HK-2 (cell line): ENCODE results near the gene CRKL.
"Not testable (repeated sequence)": the region's sequence is repeated elsewhere in the genome, so short reads cannot be mapped to it uniquely, and the experiment has no call there.

Experiments
- DNase-seq: peaks from one replicate; pipeline ENCODE4 v3.0.0-alpha.2; 2018; ENCODE audit not compliant: unreplicated experiment

Gene CRKL

GRCh38 chr22:20966883-20967696, 49.9 kb downstream of the CRKL start, which contains the start of gene AIFM3:
Gene AIFM3 (plus strand): TSS chr22:20967255. CDS start chr22:20967945, 690 bp downstream.
- no peak for DNase-seq

DNA sequence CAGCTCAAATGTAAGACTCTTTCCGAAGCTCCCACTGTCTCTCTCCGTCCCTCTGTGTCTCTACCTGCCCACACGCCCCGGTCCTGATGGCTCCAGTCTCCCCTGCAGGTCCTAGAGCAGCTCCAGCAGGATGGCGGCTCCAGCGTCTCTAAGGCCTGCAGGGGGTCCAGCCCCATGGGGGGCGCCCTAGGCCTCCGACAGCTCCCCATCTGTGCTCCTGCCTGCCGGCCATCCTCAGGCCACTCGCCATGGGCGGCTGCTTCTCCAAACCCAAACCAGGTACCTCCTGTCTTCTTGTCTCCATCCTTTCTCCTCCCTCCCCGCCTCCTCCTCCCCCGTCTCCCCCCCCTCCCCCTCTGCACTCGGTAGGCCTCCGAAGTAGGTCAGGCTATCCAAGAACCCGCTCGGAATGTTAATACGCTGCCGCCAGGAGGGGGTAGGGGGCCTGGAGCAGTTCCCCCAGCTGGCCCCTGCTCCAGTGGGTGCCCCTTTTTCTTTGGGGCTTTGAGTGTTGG, 50.5 kb downstream of the CRKL start:
- DNase-seq, result no peak

DNA sequence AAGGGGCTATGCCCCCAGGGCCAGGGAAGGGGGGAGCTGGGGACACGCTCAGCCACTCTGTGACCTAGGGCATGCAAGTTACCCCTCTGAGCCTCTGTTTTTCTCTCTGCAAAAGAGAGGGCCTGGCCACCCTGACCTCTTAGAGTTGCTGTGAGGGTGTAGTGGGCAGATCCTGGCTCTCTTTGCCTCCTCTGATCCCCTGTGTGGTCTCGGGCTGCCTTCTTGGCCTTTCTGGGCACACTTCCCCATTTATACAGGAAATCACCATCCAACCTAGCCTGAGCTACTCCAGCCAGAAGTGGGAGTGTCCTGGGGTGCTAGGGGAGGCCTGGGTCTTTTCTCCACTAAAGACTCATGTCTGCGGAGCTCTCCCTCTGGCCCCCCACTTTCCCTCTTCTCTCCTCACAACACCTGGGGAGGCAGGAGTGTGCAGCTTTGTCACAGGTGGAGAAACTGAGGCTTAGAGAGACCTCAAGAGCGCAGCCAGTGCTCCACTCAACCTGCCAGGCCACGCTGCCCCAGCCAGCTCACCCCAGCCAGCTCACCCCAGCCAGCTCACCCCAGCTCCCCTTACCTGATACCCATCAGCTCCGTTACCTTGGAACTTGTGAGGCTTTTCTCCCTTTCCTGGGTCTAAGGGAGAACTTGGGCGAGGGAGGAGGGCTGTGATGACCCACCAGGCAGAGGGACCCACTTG, 51.2 kb downstream of the CRKL start:
- DNase-seq, result no peak

GRCh38 chr22:20970939-20971657, 53.9 kb downstream of the CRKL start:
- DNase-seq, result no peak

- not testable (repeated sequence) for DNase-seq
Measured at GRCh38 chr22:20972014-20972694, 54.9 kb downstream of the CRKL start.

DNA sequence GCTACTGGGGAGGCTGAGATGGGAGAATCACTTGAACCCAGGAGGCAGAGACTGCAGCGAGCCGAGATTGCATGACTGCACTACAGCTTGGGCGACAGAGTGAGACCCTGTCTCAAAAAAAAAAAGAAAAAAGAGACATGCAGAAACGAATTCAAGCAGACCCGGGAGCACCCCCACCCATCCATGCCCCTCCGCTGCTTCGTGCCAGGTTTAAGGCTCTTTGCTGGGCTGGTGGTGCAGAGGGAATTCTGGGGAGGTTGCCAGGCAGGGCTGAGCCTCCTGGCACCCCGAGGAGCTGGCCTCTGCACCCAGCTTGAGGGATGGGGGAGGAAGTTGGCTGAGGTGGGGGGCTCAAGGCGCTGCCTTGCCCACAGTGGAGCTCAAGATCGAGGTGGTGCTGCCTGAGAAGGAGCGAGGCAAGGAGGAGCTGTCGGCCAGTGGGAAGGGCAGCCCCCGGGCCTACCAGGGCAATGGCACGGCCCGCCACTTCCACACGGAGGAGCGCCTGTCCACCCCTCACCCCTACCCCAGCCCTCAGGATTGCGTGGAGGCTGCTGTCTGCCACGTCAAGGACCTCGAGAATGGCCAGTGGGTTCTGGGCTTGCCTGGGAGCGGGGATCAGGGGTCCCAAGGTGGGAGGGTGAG, 55.8 kb downstream of the CRKL start:
- no peak for DNase-seq

DNA sequence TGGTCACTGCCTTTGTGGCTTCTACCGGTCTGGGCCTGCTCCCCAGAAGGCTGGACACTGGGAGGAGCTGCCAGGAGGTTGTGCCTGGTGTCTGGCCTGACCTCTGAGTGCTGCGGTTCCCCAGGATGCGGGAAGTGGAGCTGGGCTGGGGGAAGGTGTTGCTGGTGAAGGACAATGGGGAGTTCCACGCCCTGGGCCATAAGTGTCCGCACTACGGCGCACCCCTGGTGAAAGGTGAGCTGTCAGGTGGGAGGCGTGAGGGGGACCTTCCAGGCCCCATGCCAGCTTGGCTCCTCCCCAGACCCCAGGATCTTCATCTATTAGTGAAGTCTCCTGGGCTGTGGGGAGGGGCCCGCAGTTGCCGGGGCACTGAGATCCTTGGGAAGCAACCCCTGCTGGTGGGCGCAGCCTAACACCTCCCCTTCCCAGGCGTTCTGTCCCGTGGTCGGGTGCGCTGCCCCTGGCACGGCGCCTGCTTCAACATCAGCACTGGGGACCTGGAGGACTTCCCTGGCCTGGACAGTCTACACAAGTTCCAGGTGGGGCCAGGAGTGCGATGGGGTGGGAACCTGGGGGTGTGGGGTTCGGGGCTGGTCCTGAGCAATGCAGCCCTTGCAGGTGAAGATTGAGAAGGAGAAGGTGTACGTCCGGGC, 56.6 kb downstream of the CRKL start:
- DNase-seq, result no peak

DNA sequence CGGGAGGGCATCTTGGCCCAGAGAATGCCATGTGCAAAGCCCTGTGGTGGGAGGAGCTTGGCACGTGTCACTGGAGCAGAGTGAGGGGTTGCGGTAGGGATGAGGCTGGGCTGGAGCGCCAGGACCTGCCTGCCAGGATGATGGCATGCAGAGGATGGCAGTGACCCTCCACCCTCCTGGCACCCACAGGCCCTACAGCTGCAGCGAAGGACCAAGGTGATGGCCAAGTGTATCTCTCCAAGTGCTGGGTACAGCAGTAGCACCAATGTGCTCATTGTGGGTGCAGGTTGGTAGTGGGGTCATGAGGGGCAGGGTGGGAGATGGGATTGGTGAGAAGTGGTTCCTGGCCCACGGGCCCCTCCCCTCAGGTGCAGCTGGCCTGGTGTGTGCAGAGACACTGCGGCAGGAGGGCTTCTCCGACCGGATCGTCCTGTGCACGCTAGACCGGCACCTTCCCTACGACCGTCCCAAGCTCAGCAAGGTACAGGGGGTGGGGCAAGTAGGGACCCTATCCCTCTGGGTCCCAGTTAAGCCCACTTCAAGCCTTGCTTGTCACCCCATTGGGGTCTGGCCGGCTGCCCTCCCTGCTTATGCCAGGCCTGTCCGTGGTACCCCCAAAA, 57.2 kb downstream of the CRKL start:
- DNase-seq, result no peak

GRCh38 chr22:20975541-20976290, 58.5 kb downstream of the CRKL start:
- no peak for DNase-seq

- no peak for DNase-seq
Measured at GRCh38 chr22:20976291-20976877, 59.2 kb downstream of the CRKL start.

GRCh38 chr22:20977019-20977418, 59.8 kb downstream of the CRKL start:
- DNase-seq, result no peak

DNA sequence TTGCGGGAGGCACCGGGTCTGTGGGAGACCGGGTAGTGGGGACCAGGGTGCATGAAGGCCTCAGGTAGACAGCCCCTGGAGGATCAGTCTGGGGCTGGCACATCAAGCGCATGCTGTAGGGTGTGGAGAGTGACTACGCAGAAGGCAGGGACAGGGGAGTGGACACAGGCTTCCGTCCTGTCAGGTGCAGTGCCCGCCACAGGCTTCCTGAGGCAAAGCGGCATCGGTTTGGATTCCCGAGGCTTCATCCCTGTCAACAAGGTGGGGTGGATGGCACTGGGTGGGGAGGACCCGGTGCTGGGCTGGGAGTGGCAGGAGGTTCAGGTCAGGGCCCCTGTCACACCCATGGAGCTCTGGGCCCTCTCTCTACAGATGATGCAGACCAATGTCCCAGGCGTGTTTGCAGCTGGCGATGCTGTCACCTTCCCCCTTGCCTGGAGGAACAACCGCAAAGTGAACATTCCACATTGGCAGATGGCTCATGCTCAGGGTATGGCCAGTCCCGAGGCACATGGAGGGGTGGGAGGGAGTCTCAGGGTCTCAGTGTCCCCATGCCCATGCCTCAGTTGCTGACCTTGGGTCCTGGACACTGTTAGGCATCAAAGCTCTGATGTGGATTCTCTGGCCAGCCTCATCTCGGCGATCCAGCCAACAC, 60.4 kb downstream of the CRKL start:
- no peak for DNase-seq

DNA sequence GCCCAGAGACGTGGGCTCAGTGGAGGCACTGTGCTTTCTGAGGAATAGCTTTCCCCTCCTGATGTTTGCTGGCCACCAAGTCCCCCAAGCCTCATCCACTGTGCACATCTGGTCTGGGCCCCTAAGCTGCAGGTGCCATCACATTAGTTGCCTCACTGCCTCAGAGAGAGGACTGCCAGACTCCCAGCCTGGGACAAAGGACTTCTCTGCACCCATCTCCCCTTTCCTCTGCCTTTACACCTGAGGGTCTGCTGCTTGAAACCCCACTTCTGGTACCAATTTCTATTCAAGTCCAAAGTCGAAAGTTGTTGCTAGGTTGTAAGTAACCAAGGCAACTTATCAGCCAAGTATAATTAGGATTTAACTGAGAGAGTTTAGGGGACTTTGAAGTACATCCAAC, 61.2 kb downstream of the CRKL start:
- DNase-seq, result no peak

DNA sequence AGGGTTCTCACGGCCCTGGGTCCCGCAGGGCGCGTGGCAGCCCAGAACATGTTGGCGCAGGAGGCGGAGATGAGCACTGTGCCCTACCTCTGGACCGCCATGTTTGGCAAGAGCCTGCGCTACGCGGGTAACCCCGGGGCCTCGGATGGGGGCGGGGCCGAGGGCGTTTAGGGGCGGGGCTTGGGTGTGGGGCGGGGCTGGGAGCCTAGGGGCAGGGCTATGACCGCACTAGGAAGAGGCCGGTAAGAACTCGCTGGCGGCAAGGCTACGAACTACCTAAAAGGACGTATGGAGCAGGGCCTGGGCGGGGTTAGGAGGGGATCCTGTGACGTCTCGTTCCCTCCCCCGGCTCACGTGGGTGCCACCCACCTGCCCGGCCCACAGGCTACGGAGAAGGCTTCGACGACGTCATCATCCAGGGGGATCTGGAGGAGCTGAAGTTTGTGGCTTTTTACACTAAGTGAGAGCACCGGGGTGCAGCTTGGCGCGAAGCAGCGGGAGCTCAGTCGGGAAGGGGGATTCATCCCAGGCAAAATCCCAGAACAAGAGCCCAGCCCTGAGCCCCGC, 62.1 kb downstream of the CRKL start:
- DNase-seq, result no peak

GRCh38 chr22:20979940-20980453, 62.8 kb downstream of the CRKL start:
- no peak for DNase-seq

- DNase-seq, result no peak
Measured at GRCh38 chr22:20980523-20980922, 63.3 kb downstream of the CRKL start.

GRCh38 chr22:20980938-20981722, 63.9 kb downstream of the CRKL start:
- no peak for DNase-seq
